ENCODE measurements around the gene AHDC1.
A peak's percentile ranks its signal among the peaks of the same experiment; 100 is the strongest.
"Not testable (repeated sequence)": the region's sequence is repeated elsewhere in the genome, so short reads cannot be mapped to it uniquely, and the experiment has no call there.

The AHDC1 gene

GRCh38 chr1:27562021-27562420, 41.9 kb downstream of the AHDC1 start:
- no peak for DNase-seq

- no peak for DNase-seq
These were observed 42.6 kb downstream of the AHDC1 start for GRCh38 chr1:27561124-27561899.

GRCh38 chr1:27560268-27561123, 43.4 kb downstream of the AHDC1 start:
- no peak for DNase-seq

- DNase-seq: no peak
These were observed 44.4 kb downstream of the AHDC1 start for GRCh38 chr1:27559466-27560030.

GRCh38 chr1:27557596-27558340, 46.2 kb downstream of the AHDC1 start:
- peak; percentile 77 for DNase-seq

GRCh38 chr1:27556781-27557595, 47.0 kb downstream of the AHDC1 start:
- peak; percentile 86 for DNase-seq

GRCh38 chr1:27556435-27556780, 47.5 kb downstream of the AHDC1 start:
- no peak for DNase-seq

- no peak for DNase-seq
These were observed 48.1 kb downstream of the AHDC1 start for GRCh38 chr1:27555700-27556424.

GRCh38 chr1:27554759-27555699, 48.9 kb downstream of the AHDC1 start:
- no peak for DNase-seq

GRCh38 chr1:27554293-27554692, 49.7 kb downstream of the AHDC1 start:
- no peak for DNase-seq

GRCh38 chr1:27553823-27554222, 50.1 kb downstream of the AHDC1 start:
- DNase-seq: not testable (repeated sequence)

- DNase-seq: no peak
These were observed 51.0 kb downstream of the AHDC1 start for GRCh38 chr1:27552911-27553420.

GRCh38 chr1:27551953-27552312, 52.0 kb downstream of the AHDC1 start:
- DNase-seq: no peak

GRCh38 chr1:27551170-27551952, 52.6 kb downstream of the AHDC1 start:
- DNase-seq: no peak

- DNase-seq: no peak
These were observed 53.3 kb downstream of the AHDC1 start for GRCh38 chr1:27550510-27551169.

- DNase-seq: no peak
These were observed 54.0 kb downstream of the AHDC1 start for GRCh38 chr1:27549807-27550408.

- DNase-seq: no peak
These were observed 54.9 kb downstream of the AHDC1 start for GRCh38 chr1:27548858-27549719.
